Sigmoid colon (tissue), 4 donors: ENCODE results near the gene PRKCB.

Experiments used
- EP300 ChIP-seq, 4 donors: sonication (generic); formaldehyde crosslinking; IDR thresholded peaks; one replicate each; pipeline ENCODE4 v1.6.1; 2017; ENCODE audit warnings: antibody characterized with exemption in 4 of 4
- POLR2AphosphoS5 ChIP-seq, 4 donors: sonication (generic); formaldehyde crosslinking; IDR thresholded peaks; one replicate each; pipeline ENCODE4 v1.6.1; 2017; ENCODE audit warnings: antibody characterized with exemption in 4 of 4
- TF ChIP-seq, protein P1 (sequence below), 4 experiments: fragments of 450-650 bp in 3 of 4; fragments of 200-600 bp in 1 of 4; IDR thresholded peaks; one replicate each; pipeline ENCODE4 v1.5.1; 2016 to 2019; ENCODE audit warnings: antibody characterized with exemption in 4 of 4, mild to moderate bottlenecking in 3 of 4, moderate library complexity in 2 of 4

DNA sequence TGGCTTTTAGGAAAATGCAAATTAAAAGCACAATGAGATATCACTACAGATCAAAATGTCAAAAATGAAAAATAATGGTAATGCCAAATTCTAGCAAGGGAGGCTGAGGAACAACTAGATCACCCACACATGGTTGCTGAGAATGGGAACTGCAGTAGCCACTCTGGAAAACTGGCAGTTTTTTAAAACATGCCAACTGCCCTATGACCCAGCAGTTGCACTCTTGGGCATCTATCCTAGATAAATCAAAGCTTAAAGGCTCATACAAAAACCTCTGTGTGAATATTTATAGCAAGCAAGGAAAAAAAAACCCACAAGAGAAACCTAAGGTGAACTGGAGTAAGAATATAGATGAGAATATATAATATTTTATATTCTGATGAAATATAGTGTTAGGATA, 104.3 kb downstream of the PRKCB start:
- TF ChIP-seq EP300 (IDR thresholded peaks at IDR 0.05) (no peak), POLR2AphosphoS5 (IDR thresholded peaks at IDR 0.05) (no peak)
- TF ChIP-seq, protein P1, sequence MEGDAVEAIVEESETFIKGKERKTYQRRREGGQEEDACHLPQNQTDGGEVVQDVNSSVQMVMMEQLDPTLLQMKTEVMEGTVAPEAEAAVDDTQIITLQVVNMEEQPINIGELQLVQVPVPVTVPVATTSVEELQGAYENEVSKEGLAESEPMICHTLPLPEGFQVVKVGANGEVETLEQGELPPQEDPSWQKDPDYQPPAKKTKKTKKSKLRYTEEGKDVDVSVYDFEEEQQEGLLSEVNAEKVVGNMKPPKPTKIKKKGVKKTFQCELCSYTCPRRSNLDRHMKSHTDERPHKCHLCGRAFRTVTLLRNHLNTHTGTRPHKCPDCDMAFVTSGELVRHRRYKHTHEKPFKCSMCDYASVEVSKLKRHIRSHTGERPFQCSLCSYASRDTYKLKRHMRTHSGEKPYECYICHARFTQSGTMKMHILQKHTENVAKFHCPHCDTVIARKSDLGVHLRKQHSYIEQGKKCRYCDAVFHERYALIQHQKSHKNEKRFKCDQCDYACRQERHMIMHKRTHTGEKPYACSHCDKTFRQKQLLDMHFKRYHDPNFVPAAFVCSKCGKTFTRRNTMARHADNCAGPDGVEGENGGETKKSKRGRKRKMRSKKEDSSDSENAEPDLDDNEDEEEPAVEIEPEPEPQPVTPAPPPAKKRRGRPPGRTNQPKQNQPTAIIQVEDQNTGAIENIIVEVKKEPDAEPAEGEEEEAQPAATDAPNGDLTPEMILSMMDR (IDR thresholded peaks at IDR 0.05): no peak
